ENCODE data around the gene CCIN. TPM values are rescaled to one million over a fixed set of nuclear protein-coding genes. Genes with fewer than 3 reads are reported as not detected.

The CCIN gene
- 0.71 and 1.2 TPM in 2 replicates for total RNA-seq

GRCh38 chr9:36169166-36169565, at the start of gene CCIN:
Gene CCIN (plus strand): TSS chr9:36169388. CDS start chr9:36169503, 115 bp downstream.

DNA sequence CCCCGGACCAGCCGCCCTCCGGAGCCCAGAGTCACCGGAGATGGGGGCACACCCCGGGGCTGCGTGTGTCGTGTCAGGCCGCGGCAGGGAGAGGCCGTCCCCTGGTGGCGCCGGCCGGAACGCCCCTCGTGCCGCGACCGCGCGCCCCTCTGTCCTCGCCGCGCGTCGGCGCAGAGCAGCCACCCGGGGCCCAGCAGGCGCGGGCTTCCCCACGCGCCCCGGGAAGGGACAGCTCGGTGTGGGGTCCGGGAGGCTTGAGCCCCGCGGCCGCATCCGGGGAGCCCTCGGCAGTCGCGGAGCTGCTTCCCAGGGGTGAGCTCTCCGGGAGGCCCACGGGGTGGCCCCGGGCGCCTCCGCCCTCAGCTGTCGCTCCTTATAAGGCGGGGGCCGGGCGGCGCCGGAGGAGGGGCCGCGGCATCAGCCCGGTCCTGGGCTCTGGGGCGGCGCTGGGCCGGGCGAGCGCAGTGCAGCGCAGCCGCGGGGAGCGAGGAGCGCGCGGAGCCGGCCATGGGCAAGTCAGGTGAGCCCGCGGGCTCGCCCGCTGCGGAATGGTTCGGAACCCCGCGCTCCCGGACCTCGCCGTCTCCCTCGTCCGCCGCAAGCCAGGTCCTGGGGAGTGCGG, 32.8 kb upstream of the CCIN start, which contains the start of gene GLIPR2:
GLIPR2 (plus strand) TSS at position 462 of the 622 bp plus-strand sequence; CDS start at position 508, 46 bp downstream.

DNA sequence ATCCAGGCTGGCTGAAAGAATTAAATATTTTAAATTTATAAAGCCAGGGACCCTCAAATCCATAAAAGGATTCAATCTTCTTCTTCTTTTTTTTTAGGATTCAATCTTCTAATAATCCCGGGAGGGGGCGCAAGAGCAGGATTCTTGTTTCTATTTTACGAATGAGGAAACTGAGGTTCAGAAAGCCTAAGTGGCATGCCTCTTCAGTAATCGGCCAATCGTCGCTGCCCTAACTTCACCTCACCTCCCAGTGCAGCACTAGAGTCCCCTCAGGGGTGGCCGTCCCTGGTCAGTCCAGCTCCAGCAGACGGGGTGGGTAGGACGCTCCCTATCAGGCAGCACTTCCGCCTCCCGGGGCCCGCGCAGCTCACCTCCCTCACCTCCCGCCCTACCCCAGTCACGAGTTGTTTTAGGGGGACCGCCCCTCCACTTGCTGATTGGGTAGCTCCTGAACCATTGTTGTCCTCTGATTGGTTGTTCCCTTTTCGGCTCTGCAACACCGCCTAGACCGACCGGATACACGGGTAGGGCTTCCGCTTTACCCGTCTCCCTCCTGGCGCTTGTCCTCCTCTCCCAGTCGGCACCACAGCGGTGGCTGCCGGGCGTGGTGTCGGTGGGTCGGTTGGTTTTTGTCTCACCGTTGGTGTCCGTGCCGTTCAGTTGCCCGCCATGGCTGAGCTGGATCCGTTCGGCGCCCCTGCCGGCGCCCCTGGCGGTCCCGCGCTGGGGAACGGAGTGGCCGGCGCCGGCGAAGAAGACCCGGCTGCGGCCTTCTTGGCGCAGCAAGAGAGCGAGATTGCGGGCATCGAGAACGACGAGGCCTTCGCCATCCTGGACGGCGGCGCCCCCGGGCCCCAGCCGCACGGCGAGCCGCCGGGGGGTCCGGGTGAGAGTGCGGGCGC, 21.5 kb downstream of the CCIN start, which contains the start of gene CLTA:
CLTA (plus strand) TSS at position 534 of the 902 bp plus-strand sequence; CDS start at position 670, 136 bp downstream.

Other genes starting within 250 kb of the CCIN start
- not detected in 2 replicates for gene OR2S2, start 211.2 kb upstream of the CCIN start, total RNA-seq
- 19.0 and 23.7 TPM in 2 replicates for gene RECK, start 132.5 kb upstream of the CCIN start, total RNA-seq
- 17.9 and 29.2 TPM in 2 replicates for gene GLIPR2, start 32.7 kb upstream of the CCIN start, total RNA-seq
- gene CLTA, start 21.5 kb downstream of the CCIN start, total RNA-seq = 247 and 311 TPM in 2 replicates
- gene GNE, start 89.1 kb downstream of the CCIN start, total RNA-seq = 30.0 and 30.8 TPM in 2 replicates
- 4.9 and 6.2 TPM in 2 replicates for gene RNF38, start 230.9 kb downstream of the CCIN start, total RNA-seq

Measured in myometrial cell (primary cell).